Bronchial epithelial cell (primary cell): Measurements from ENCODE around the gene AQP1. TPM values are rescaled to one million over a fixed set of nuclear protein-coding genes. Genes with fewer than 3 reads are reported as not detected.

Experiments
- DNase-seq: peaks from one replicate; pipeline ENCODE4 v3.0.0-alpha.2; 2010; ENCODE audit warnings: low read depth
- FAIRE-seq: peaks from 2 replicates; lab custom pipeline; 2011; peaks lifted over from hg19 to GRCh38; lab: Jason Lieb, UNC
- H3K27me3 ChIP-seq: 2 replicates; pipeline ENCODE4 v1.5.1; 2011; ENCODE audit warnings: low read length; ENCODE audit not compliant: control insufficient read depth, insufficient read depth
- H3K36me3 ChIP-seq: 2 replicates; pipeline ENCODE4 v1.5.1; 2011; ENCODE audit warnings: low read length; ENCODE audit not compliant: control insufficient read depth, insufficient read depth
- H3K4me3 ChIP-seq: 2 replicates; pipeline ENCODE4 v1.5.1; 2011; ENCODE audit warnings: mild to moderate bottlenecking, low read depth, low read length, control low read depth
- CTCF ChIP-seq: IDR thresholded peaks from 2 replicates; pipeline ENCODE4 v1.5.1; 2011; ENCODE audit warnings: mild to moderate bottlenecking, moderate library complexity, low read length, control low read depth, inconsistent platforms; ENCODE audit not compliant: insufficient read depth, severe bottlenecking
- total RNA-seq: library from RNA; depleted of rRNA; stranded (reverse); fragments of >200 nt; gene quantifications from 2 replicates; pipeline ENCODE4 v1.2.1, GENCODE V29; 2014

The AQP1 gene
- total RNA-seq, 1 donor from 2014 or later, result under 0.01 TPM

DNA sequence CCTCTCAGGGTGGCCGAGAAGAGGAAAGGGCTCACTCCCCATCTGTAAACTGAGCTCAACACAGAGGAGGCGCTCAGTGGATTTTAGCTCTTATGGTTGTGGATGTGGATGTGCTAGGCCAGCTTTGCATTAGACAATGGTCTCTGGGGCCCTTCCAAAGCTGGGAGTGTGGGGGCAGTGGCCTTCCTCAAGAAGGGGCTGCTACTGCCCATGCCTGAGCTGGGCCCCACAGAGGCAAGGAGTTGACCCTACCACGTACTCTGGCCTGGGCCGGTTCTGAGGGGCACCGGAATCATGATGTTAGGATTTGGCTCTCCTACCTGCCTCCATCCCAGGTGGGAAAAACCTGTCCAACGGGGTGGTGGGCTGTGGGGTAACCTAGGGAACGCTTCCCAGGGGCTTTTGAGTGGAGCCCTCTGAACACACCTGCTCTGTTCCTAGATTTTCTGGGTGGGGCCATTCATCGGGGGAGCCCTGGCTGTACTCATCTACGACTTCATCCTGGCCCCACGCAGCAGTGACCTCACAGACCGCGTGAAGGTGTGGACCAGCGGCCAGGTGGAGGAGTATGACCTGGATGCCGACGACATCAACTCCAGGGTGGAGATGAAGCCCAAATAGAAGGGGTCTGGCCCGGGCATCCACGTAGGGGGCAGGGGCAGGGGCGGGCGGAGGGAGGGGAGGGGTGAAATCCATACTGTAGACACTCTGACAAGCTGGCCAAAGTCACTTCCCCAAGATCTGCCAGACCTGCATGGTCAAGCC, 11.5 kb downstream of the AQP1 start:
- no peak for DNase-seq
- FAIRE-seq, result no peak
- H3K4me3 ChIP-seq, result no peak overlapping the region
- no peaks in the 10 kb centered on the region for H3K36me3 ChIP-seq
- no peak for TF ChIP-seq CTCF
- H3K27me3 ChIP-seq, result no peaks in the 10 kb centered on the region

GRCh38 chr7:30923774-30924413, 12.2 kb downstream of the AQP1 start:
- no peaks in the 10 kb centered on the region for H3K36me3 ChIP-seq
- no peaks in the 10 kb centered on the region for H3K27me3 ChIP-seq
- FAIRE-seq, result no peak
- DNase-seq, result no peak
- no peak overlapping the region for H3K4me3 ChIP-seq
- TF ChIP-seq CTCF, result no peak

- TF ChIP-seq CTCF, result no peak
- no peak for FAIRE-seq
- no peak for DNase-seq
- no peaks in the 10 kb centered on the region for H3K27me3 ChIP-seq
- H3K4me3 ChIP-seq, result no peak overlapping the region
- no peaks in the 10 kb centered on the region for H3K36me3 ChIP-seq
Observed at GRCh38 chr7:30924624-30925023, 13.0 kb downstream of the AQP1 start.

DNA sequence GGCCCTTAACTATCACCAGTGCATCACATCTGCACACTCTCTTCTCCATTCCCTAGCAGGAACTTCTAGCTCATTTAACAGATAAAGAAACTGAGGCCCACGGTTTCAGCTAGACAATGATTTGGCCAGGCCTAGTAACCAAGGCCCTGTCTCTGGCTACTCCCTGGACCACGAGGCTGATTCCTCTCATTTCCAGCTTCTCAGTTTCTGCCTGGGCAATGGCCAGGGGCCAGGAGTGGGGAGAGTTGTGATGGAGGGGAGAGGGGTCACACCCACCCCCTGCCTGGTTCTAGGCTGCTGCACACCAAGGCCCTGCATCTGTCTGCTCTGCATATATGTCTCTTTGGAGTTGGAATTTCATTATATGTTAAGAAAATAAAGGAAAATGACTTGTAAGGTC, 13.5 kb downstream of the AQP1 start:
- Histone ChIP-seq H3K4me3 (no peak overlapping the region), H3K36me3 (no peaks in the 10 kb centered on the region), H3K27me3 (no peaks in the 10 kb centered on the region)
- no peak for TF ChIP-seq CTCF
- DNase-seq, result no peak
- no peak for FAIRE-seq

DNA sequence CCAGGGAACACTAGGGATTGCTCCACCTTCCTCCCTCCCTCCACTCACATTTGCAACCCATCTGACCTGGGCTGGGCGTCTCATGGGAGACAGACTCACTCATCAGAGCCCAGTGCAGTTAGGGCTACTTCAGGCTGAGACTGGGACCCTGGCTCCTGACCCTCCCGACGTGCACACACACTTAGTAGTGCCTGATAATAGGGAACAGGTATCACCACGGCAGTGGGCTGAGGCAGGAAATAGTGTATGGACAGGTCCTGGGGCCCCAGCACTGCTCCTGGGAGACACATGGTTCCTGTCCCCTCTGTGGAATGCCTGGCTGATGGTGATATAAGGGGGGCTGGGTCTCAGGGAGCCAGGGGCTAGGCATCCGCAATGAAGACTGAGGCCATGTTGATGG, 14.3 kb downstream of the AQP1 start:
- no peak for DNase-seq
- no peaks in the 10 kb centered on the region for H3K27me3 ChIP-seq
- no peak overlapping the region for H3K4me3 ChIP-seq
- TF ChIP-seq CTCF, result no peak
- H3K36me3 ChIP-seq, result no peaks in the 10 kb centered on the region
- no peak for FAIRE-seq

GRCh38 chr7:30926313-30926712, 14.7 kb downstream of the AQP1 start:
- no peak for FAIRE-seq
- Histone ChIP-seq H3K36me3 (no peaks in the 10 kb centered on the region), H3K4me3 (no peak overlapping the region), H3K27me3 (no peaks in the 10 kb centered on the region)
- DNase-seq, result no peak
- TF ChIP-seq CTCF, result no peak
